ENCODE data around the gene ISOC1. TPM values are rescaled to one million over a fixed set of nuclear protein-coding genes. Genes with fewer than 3 reads are reported as not detected.

Gene ISOC1
- total RNA-seq, 1 experiment from 2014 or later: 25.7 TPM

- ChIA-PET CTCF (no interaction called here), POLR2A (no interaction called here)
Measured at GRCh38 chr5:129077433-129078075, 17.0 kb upstream of the ISOC1 start.

GRCh38 chr5:129078247-129078646 lies 16.3 kb upstream of the ISOC1 start:
- intact Hi-C loops (cut with micrococcal nuclease; ENCODE audit: unreplicated experiment): no loop called here
- Histone ChIP-seq H3K4me1 (ENCODE audit: control insufficient read depth, insufficient read depth, low read length) (no peaks in the 10 kb centered on the region), H3K4me3 (ENCODE audit: low read depth in 2 of 2, low read length in 2 of 2) (no peak overlapping the region), H3K36me3 (ENCODE audit: control insufficient read depth, insufficient read depth, low read length) (no peaks in the 10 kb centered on the region), H3K27me3 (ENCODE audit: control insufficient read depth, insufficient read depth, low read length) (no peaks in the 10 kb centered on the region), H3K9me3 (ENCODE audit: control insufficient read depth, insufficient read depth, low read depth, low read length) (no peaks in the 10 kb centered on the region), H3K27ac (ENCODE audit: low read length) (no peak overlapping the region)
- ChIA-PET POLR2A (no interaction called here), CTCF (no interaction called here)
- in situ Hi-C loops (cut with HindIII; ENCODE audit: low pct_unique_long_range_greater_than_20kb, low sequenced_read_pairs): no loop called here
- no peak for DNase-seq (ENCODE audit: low read depth, low spot score)
- TF ChIP-seq SIN3A (IDR thresholded peaks at IDR 0.05; ENCODE audit: borderline replicate concordance, insufficient read depth, low read depth, low read length) (no peak), TCF7L2 (IDR thresholded peaks at IDR 0.05; ENCODE audit: low read depth, low read length) (no peak), POLR2AphosphoS5 (IDR thresholded peaks at IDR 0.05; ENCODE audit: low read depth, low read length) (no peak), CTCF (IDR thresholded peaks at IDR 0.05) (no peak), REST (IDR thresholded peaks at IDR 0.05; ENCODE audit: insufficient read depth in 1 of 2, low read depth in 2 of 2, low read length in 1 of 2) (no peak)
- ATAC-seq: no peak
- no TSS peak for BruUV-seq (replicated peaks)

More at GRCh38 chr5:129077433-129078075, 17.0 kb upstream of the ISOC1 start:
- Histone ChIP-seq H3K9me3 (ENCODE audit: control insufficient read depth, insufficient read depth, low read depth, low read length) (no peaks in the 10 kb centered on the region), H3K4me3 (ENCODE audit: low read depth in 2 of 2, low read length in 2 of 2) (no peak overlapping the region), H3K4me1 (ENCODE audit: control insufficient read depth, insufficient read depth, low read length) (no peaks in the 10 kb centered on the region), H3K36me3 (ENCODE audit: control insufficient read depth, insufficient read depth, low read length) (no peaks in the 10 kb centered on the region), H3K27me3 (ENCODE audit: control insufficient read depth, insufficient read depth, low read length) (no peaks in the 10 kb centered on the region), H3K27ac (ENCODE audit: low read length) (no peak overlapping the region)
- TF ChIP-seq POLR2AphosphoS5 (IDR thresholded peaks at IDR 0.05; ENCODE audit: low read depth, low read length): no peak
- TF ChIP-seq SIN3A (IDR thresholded peaks at IDR 0.05; ENCODE audit: borderline replicate concordance, insufficient read depth, low read depth, low read length): no peak
- TF ChIP-seq REST (IDR thresholded peaks at IDR 0.05; ENCODE audit: insufficient read depth in 1 of 2, low read depth in 2 of 2, low read length in 1 of 2): no peak
- no peak for TF ChIP-seq TCF7L2 (IDR thresholded peaks at IDR 0.05; ENCODE audit: low read depth, low read length)
- TF ChIP-seq CTCF (IDR thresholded peaks at IDR 0.05): no peak
- ATAC-seq: no peak
- DNase-seq (ENCODE audit: low read depth, low spot score): no peak
- in situ Hi-C loops (cut with HindIII; ENCODE audit: low pct_unique_long_range_greater_than_20kb, low sequenced_read_pairs) (no loop called here), intact Hi-C loops (cut with micrococcal nuclease; ENCODE audit: unreplicated experiment) (no loop called here)
- BruUV-seq (replicated peaks): no TSS peak
